Measurements from ENCODE around the gene MPND.

The MPND gene

GRCh38 chr19:4343370-4344307 lies at the start of gene MPND:
Gene MPND, plus strand, starts transcription at chr19:4343562. Its CDS starts 32 bp downstream, at chr19:4343594.
- DNase-seq (ENCODE audit: insufficient read length, low spot score) = peak; percentile 64
- no peak for FAIRE-seq

DNA sequence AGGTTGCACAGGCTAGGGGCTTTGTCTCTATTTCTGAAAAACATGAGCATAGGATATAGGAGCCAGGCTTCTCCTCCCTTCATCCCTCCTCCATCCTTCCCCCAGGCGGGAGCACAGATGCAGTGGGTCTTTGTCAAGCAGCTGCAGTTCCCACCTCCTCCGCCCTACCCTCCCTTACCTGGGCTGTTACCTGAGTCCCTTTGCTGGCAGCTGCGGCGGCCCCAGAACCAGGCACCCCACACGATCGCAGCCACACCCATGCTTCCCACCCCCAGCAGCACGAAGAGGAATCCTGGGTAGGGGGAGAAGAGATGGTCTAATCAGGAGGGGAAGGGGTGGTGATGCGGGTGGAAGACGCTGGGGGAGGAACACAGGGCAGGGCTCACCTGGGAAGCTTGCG lies 49.0 kb upstream of the MPND start:
- no peak for DNase-seq (ENCODE audit: insufficient read length, low spot score)
- FAIRE-seq = no peak

GRCh38 chr19:4295972-4296771 lies 47.2 kb upstream of the MPND start:
- no peak for FAIRE-seq
- no peak for DNase-seq (ENCODE audit: insufficient read length, low spot score)

- no peak for DNase-seq (ENCODE audit: insufficient read length, low spot score)
- FAIRE-seq = no peak
Measured at GRCh38 chr19:4297901-4298809, 45.2 kb upstream of the MPND start.

DNA sequence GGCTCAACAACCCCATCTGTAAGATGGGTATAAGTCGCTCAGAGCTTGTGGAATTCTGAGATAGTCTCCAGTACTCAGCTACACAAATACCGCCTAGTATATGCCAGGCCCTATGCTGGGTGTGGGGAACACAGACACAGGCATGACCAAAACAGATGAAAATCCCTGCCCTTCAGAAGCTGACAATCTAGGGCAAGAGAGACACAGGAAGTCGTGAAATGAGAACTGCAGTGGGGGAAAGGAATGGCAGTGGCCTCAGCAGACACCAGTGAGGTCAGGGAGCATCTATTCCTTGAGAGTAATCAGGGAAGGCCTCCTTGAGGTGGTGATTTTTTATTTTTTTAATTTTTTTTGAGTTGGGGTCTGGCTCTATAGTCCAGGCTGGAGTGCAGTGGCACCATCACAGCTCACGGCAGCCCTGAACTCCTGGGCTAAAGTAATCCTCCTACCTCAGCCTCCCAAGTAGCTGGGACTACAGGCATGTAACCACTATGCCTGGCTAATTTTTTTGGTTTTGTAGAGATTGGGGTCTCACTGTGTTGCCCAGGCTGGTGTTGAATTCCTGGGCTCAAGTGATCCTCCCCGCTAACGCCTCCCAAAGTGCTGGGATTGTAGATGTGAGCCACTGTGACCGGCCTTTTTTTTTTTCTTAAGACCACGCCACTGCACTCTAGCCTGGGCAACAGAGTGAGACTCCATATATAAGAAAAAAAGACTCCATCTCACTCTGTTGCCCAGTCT lies 44.4 kb upstream of the MPND start:
- no peak for DNase-seq (ENCODE audit: insufficient read length, low spot score)
- FAIRE-seq = no peak

DNA sequence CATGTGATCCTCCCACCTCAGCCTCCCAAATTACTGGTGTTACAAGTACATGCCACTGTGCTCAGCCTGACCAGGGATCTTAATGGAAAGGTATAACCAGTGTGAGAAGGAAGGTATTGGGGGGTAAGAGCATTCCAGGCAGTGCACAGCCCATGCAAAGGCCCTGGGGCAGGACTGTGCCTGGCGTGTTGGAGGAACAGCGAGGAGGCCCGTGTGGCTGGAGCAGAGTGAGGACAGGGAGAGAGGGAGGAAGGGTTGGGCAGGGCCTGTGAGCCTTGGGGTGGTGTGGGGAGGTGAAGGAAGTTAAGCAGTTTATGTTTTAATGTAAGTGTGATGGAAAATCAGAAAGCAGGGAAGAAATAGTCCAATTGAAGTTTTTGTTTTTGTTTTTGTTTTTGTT lies 42.8 kb upstream of the MPND start:
- no peak for FAIRE-seq
- DNase-seq (ENCODE audit: insufficient read length, low spot score) = no peak

GRCh38 chr19:4301590-4302242 lies 41.6 kb upstream of the MPND start:
- DNase-seq (ENCODE audit: insufficient read length, low spot score) (no peak), FAIRE-seq (no peak)

GRCh38 chr19:4302243-4302640 lies 41.1 kb upstream of the MPND start, which contains the start of gene TMIGD2:
Gene TMIGD2, minus strand, starts transcription at chr19:4302389. Its CDS starts 4 bp downstream, at chr19:4302385.
- DNase-seq (ENCODE audit: insufficient read length, low spot score) = no peak
- no peak for FAIRE-seq

DNA sequence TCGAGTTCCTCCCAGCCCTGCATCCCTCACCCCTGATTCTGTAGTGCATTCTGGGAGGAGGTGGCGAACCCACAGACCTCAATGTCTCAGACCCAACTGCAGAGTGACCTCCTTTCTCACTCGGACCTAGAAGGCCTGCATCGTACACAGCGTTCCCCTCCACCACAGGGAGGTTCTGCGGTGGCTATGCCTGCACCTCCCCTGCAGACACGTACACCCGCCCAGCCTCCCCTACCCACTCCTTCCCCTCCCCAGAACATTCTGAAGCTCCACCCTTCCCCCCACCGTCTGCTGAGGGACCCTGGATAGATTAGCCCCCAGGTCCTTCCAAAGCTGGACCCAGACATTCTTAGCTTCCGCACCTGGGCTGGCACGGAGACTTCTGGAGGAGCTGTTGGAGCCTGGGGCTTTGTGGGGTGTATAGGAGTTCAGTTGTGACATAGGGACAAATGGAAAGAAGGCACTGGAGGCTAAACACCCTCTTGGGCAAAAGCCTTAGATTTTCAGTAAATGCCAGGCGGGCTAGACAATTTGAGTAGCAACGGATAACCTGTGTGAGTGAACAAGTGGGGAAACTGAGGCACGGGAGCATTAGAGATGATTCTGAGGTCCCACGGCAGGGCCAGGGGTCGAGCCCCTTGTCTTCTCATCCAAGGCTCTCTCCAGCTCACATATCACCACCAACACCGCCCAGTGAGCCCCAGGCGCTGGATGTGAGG lies 39.4 kb upstream of the MPND start:
- no peak for DNase-seq (ENCODE audit: insufficient read length, low spot score)
- no peak for FAIRE-seq

DNA sequence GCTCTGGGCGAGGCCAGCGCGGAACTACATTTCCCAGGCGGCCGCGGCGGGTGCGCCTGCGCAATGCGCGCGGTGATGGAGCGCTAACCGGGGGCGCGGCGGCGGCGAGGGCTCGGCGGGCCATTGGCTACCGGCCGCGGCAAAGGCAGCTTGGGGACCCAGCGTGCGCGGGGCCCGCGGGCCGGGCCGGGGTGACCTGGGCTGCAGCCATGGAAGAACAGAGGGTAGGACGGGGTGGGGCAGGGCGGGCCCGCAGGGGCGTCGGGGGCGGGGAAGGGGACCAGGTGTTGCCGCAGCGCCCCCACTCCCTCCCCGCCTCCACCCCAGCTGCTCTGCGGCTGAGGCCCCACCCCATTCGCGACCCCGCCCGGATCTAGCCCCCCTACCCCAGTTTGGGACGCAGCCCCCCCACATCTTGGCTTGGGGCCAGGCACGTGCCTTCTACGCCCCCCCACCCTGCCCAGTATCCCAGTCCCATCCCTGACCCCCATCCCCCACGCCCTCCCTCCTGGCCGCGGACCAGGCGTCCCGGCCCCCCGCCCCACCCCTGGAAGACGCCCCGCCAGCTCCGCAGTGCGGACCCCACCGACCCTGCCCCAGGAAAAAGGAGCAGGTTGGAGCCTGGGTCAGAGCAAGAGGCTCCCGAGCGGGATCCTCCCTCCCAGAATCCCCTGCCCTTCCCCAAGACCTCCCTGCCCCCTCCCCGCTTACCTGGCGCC lies 38.7 kb upstream of the MPND start, which contains the start of gene FSD1:
Gene FSD1, plus strand, starts transcription at position 61 of the 719 bp plus-strand sequence. Its CDS starts 149 bp downstream, at position 210.
- peak; percentile 92 for DNase-seq (ENCODE audit: insufficient read length, low spot score)
- peak; percentile 91 for FAIRE-seq

GRCh38 chr19:4305257-4305612 lies 38.1 kb upstream of the MPND start:
- DNase-seq (ENCODE audit: insufficient read length, low spot score) (no peak), FAIRE-seq (no peak)

DNA sequence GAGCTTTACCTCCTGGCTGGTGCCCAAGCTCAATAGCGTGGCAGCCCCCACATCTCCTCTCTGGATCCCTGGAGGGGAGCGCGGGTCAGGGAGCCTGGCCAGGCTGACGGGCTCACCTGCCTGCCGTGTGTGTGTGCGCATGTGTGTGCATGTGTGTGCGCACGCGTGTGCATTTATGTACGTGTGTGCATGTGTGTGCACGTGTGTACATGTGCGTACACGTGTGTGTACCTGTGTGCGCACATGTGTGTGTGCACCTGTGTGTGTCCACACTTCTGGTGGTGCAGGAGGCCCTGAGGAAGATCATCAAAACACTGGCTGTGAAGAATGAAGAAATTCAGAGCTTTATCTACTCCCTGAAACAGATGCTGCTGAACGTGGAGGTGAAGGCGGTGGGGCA lies 37.7 kb upstream of the MPND start:
- FAIRE-seq (peak; percentile 28), DNase-seq (ENCODE audit: insufficient read length, low spot score) (no peak)

GRCh38 chr19:4310247-4311121 lies 32.9 kb upstream of the MPND start:
- FAIRE-seq = no peak
- no peak for DNase-seq (ENCODE audit: insufficient read length, low spot score)

DNA sequence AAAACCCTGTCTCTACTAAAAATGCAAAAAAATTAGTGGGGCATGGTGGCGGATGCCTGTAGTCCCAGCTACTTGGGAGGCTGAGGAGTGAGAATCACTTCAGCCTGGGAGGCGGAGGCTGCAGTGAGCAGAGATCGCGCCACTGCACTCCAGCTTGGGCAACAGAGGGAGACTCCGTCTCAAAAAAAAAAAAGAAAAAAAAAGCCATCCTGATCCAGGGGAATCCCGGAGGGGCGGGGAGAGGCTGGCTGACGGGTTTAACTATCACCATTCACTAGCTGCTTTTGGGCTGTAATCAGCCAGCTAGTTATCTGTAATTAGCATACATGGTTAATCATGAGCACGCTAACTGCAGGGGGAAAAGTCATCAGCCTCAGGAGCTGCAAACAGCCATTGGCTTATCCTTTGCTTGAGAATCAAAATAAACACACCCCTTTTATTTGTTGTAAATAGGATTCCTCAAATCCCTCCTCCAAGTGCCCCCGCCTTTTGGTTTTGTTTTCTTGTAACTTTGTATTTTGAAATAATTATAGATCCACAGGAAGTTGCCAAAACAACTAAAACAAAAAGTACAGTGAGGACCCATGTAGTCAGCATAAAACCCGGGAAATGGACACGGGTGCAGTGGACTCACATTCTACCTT lies 29.4 kb upstream of the MPND start:
- DNase-seq (ENCODE audit: insufficient read length, low spot score) = no peak
- FAIRE-seq = no peak

- no peak for FAIRE-seq
- no peak for DNase-seq (ENCODE audit: insufficient read length, low spot score)
Measured at GRCh38 chr19:4316956-4317355, 26.4 kb upstream of the MPND start.

- DNase-seq (ENCODE audit: insufficient read length, low spot score) (no peak), FAIRE-seq (no peak)
Measured at GRCh38 chr19:4318460-4318859, 24.9 kb upstream of the MPND start.
